ENCODE results near the gene SAMD4B.
"Not testable (repeated sequence)": the region's sequence is repeated elsewhere in the genome, so short reads cannot be mapped to it uniquely, and the experiment has no call there.

Gene SAMD4B

GRCh38 chr19:39341719-39342604 is at the start of gene SAMD4B:
Gene SAMD4B (plus strand): TSS chr19:39342421. CDS start chr19:39356894, 14,473 bp downstream.
- in situ Hi-C loops (cut with MboI; ENCODE audit: low sequenced_read_pairs) = no loop called here

GRCh38 chr19:39293394-39293793 is 48.8 kb upstream of the SAMD4B start:
- in situ Hi-C loops (cut with MboI; ENCODE audit: low sequenced_read_pairs) = no loop called here

GRCh38 chr19:39296055-39296645 is 46.1 kb upstream of the SAMD4B start, which contains the start of gene IFNL1:
Gene IFNL1 (plus strand): TSS chr19:39296407. CDS start chr19:39296422, 15 bp downstream.
- in situ Hi-C loops (cut with MboI; ENCODE audit: low sequenced_read_pairs) = no loop called here

- in situ Hi-C loops (cut with MboI; ENCODE audit: low sequenced_read_pairs) = no loop called here
Measured at GRCh38 chr19:39296906-39297305, 45.3 kb upstream of the SAMD4B start.

GRCh38 chr19:39297931-39298634 is 44.1 kb upstream of the SAMD4B start:
- in situ Hi-C loops (cut with MboI; ENCODE audit: low sequenced_read_pairs) = no loop called here

GRCh38 chr19:39299404-39299803 is 42.8 kb upstream of the SAMD4B start:
- in situ Hi-C loops (cut with MboI; ENCODE audit: low sequenced_read_pairs) = no loop called here

GRCh38 chr19:39299832-39300231 is 42.4 kb upstream of the SAMD4B start:
- in situ Hi-C loops (cut with MboI; ENCODE audit: low sequenced_read_pairs) = no loop called here

GRCh38 chr19:39301021-39301420 is 41.2 kb upstream of the SAMD4B start:
- in situ Hi-C loops (cut with MboI; ENCODE audit: low sequenced_read_pairs) = no loop called here

GRCh38 chr19:39301562-39301961 is 40.7 kb upstream of the SAMD4B start:
- in situ Hi-C loops (cut with MboI; ENCODE audit: low sequenced_read_pairs) = no loop called here

GRCh38 chr19:39303373-39304184 is 38.6 kb upstream of the SAMD4B start:
- in situ Hi-C loops (cut with MboI; ENCODE audit: low sequenced_read_pairs) = no loop called here

- in situ Hi-C loops (cut with MboI; ENCODE audit: low sequenced_read_pairs) = no loop called here
Measured at GRCh38 chr19:39304185-39304513, 38.1 kb upstream of the SAMD4B start.

GRCh38 chr19:39304701-39305571 is 37.3 kb upstream of the SAMD4B start:
- in situ Hi-C loops (cut with MboI; ENCODE audit: low sequenced_read_pairs) = no loop called here

- in situ Hi-C loops (cut with MboI; ENCODE audit: low sequenced_read_pairs) = no loop called here
Measured at GRCh38 chr19:39306075-39306474, 36.1 kb upstream of the SAMD4B start.

- in situ Hi-C loops (cut with MboI; ENCODE audit: low sequenced_read_pairs) = no loop called here
Measured at GRCh38 chr19:39307046-39307821, 35.0 kb upstream of the SAMD4B start.

- in situ Hi-C loops (cut with MboI; ENCODE audit: low sequenced_read_pairs) = no loop called here
Measured at GRCh38 chr19:39307822-39308530, 34.2 kb upstream of the SAMD4B start.

- in situ Hi-C loops (cut with MboI; ENCODE audit: low sequenced_read_pairs) = no loop called here
Measured at GRCh38 chr19:39308531-39309304, 33.5 kb upstream of the SAMD4B start.

GRCh38 chr19:39309305-39309670 is 32.9 kb upstream of the SAMD4B start:
- in situ Hi-C loops (cut with MboI; ENCODE audit: low sequenced_read_pairs) = not testable (repeated sequence)

Data from HL-60/S4 treated with phorbol 12-myristate 13-acetate at 8.2 ng/mL for 4 days and 3 days (cell line).